ENCODE measurements around the gene RNF214.

GRCh38 chr11:117195258-117195657 is 37.2 kb upstream of the RNF214 start:
- no peak for TF ChIP-seq CTCF (IDR thresholded peaks at IDR 0.05)
- no peak for TF ChIP-seq POLR2A (IDR thresholded peaks at IDR 0.05)
